ENCODE results near the gene NGF.
"Not testable (repeated sequence)": the region's sequence is repeated elsewhere in the genome, so short reads cannot be mapped to it uniquely, and the experiment has no call there.

Gene NGF

GRCh38 chr1:115337633-115338456 lies at the start of gene NGF:
NGF (minus strand) TSS chr1:115338249; CDS start chr1:115286795, 51,454 bp downstream.
- no peak for DNase-seq

GRCh38 chr1:115383455-115383854 lies 45.4 kb upstream of the NGF start:
- DNase-seq = not testable (repeated sequence)

- DNase-seq = no peak
Observed at GRCh38 chr1:115379943-115380342, 41.9 kb upstream of the NGF start.

- DNase-seq = no peak
Observed at GRCh38 chr1:115377411-115377810, 39.4 kb upstream of the NGF start.

- DNase-seq = no peak
Observed at GRCh38 chr1:115374598-115374997, 36.5 kb upstream of the NGF start.

GRCh38 chr1:115373305-115373704 lies 35.3 kb upstream of the NGF start:
- DNase-seq = no peak

- no peak for DNase-seq
Observed at GRCh38 chr1:115365738-115366137, 27.7 kb upstream of the NGF start.

GRCh38 chr1:115364780-115365155 lies 26.7 kb upstream of the NGF start:
- DNase-seq = no peak

- DNase-seq = no peak
Observed at GRCh38 chr1:115364046-115364779, 26.2 kb upstream of the NGF start.

- DNase-seq = no peak
Observed at GRCh38 chr1:115363171-115363570, 25.1 kb upstream of the NGF start.

GRCh38 chr1:115360505-115361129 lies 22.6 kb upstream of the NGF start:
- DNase-seq = not testable (repeated sequence)

- DNase-seq = not testable (repeated sequence)
Observed at GRCh38 chr1:115359787-115360452, 21.9 kb upstream of the NGF start.

- DNase-seq = no peak
Observed at GRCh38 chr1:115356356-115356755, 18.3 kb upstream of the NGF start.

- DNase-seq = no peak
Observed at GRCh38 chr1:115355069-115355468, 17.0 kb upstream of the NGF start.

- no peak for DNase-seq
Observed at GRCh38 chr1:115351143-115351542, 13.1 kb upstream of the NGF start.

GRCh38 chr1:115348636-115349035 lies 10.6 kb upstream of the NGF start:
- DNase-seq = no peak

- DNase-seq = no peak
Observed at GRCh38 chr1:115347282-115347681, 9.2 kb upstream of the NGF start.

GRCh38 chr1:115343200-115343737 lies 5.2 kb upstream of the NGF start:
- no peak for DNase-seq

GRCh38 chr1:115341948-115342347 lies 3.9 kb upstream of the NGF start:
- no peak for DNase-seq

GRCh38 chr1:115340879-115341278 lies 2.8 kb upstream of the NGF start:
- no peak for DNase-seq

- no peak for DNase-seq
Observed at GRCh38 chr1:115338457-115338820, 390 bp upstream of the NGF start.

GRCh38 chr1:115337276-115337632 lies 795 bp downstream of the NGF start:
- no peak for DNase-seq

GRCh38 chr1:115336741-115337140 lies 1.3 kb downstream of the NGF start:
- DNase-seq = no peak

Measured in stimulated activated CD4-positive, alpha-beta T cell treated with anti-CD3 and anti-CD28 coated beads, Interleukin-1b, Interleukin-23, amount 100 ng/mL, for 48 hours (primary cell).